Measurements from ENCODE around the gene SLBP. TPM values are rescaled to one million over a fixed set of nuclear protein-coding genes. Genes with fewer than 3 reads are reported as not detected.

Gene SLBP
- polyA plus RNA-seq, 1 experiment: 36.9 TPM

GRCh38 chr4:1666391-1666790 lies 45.7 kb downstream of the SLBP start:
- H3K4me3 ChIP-seq (ENCODE audit: low read depth, low read length): no peak overlapping the region
- POLR2A ChIA-PET: no interaction called here
- no peaks in the 10 kb centered on the region for H3K27me3 ChIP-seq (ENCODE audit: control insufficient read depth, insufficient read depth, low read length)
- no peak for DNase-seq (ENCODE audit: low read depth)
- no peaks in the 10 kb centered on the region for H3K36me3 ChIP-seq (ENCODE audit: control insufficient read depth, insufficient read depth, low read length)
- TF ChIP-seq CTCF (IDR thresholded peaks at IDR 0.05; ENCODE audit: insufficient read depth, low read depth, low read length): no peak
- CTCF ChIA-PET: no interaction called here

DNA sequence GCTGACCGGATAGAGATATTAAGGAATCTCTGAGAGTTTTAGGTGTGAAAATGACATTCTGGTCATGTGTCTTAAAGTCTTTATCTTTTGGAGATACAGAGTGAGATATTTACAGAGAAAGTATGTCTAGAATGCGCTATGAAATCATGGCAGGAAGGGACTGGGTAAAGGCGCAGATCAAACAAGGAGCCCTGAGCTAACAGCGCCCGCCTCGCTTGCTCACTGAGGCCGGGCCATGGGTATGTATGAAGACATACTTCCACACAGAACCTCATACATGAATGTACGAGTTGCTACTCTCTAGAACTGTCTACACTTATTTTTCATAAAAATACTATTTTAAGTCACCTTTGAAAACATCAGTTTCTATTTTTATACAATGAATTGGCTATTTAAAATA lies 48.0 kb downstream of the SLBP start:
- ChIA-PET POLR2A (no interaction called here), CTCF (interaction anchor here (0.8 to 2.3 kb wide), 2 partner anchors 27 to 35 kb away, joined by 3 to 6 read pairs; no protein-coding TSS in a partner anchor)
- no peaks in the 10 kb centered on the region for H3K27me3 ChIP-seq (ENCODE audit: control insufficient read depth, insufficient read depth, low read length)
- no peak overlapping the region for H3K4me3 ChIP-seq (ENCODE audit: low read depth, low read length)
- H3K36me3 ChIP-seq (ENCODE audit: control insufficient read depth, insufficient read depth, low read length): no peaks in the 10 kb centered on the region
- no peak for TF ChIP-seq CTCF (IDR thresholded peaks at IDR 0.05; ENCODE audit: insufficient read depth, low read depth, low read length)
- no peak for DNase-seq (ENCODE audit: low read depth)

DNA sequence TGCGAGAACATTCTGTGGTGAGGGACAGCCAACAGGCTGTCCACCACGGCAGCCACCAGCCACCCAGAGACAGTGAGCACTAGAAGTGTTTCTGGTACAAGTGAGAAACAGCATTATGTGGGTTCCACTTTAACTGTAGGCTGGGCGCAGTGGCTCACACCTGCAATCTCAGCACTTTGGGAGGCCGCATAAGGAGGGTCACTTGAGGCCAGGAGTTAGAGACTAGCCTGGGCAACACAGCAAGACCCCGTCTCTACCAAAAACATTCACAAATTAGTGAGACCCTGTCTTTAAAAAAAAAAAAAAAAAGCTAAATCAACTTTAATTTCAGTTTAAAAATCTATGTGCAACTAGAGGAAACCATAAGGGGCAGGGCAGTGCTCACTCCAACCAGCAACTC lies 48.6 kb downstream of the SLBP start:
- TF ChIP-seq CTCF (IDR thresholded peaks at IDR 0.05; ENCODE audit: insufficient read depth, low read depth, low read length): no peak
- POLR2A ChIA-PET: no interaction called here

GRCh38 chr4:1661695-1662094 lies 50.4 kb downstream of the SLBP start:
- POLR2A ChIA-PET: no interaction called here

More for the DNA sequence above, 48.6 kb downstream of the SLBP start:
- H3K4me3 ChIP-seq (ENCODE audit: low read depth, low read length): no peak overlapping the region
- no peak for DNase-seq (ENCODE audit: low read depth)
- CTCF ChIA-PET: interaction anchor here (0.8 to 2.3 kb wide), 4 partner anchors 19 to 34 kb away, joined by 3 to 6 read pairs (median 4); no protein-coding TSS in a partner anchor
- H3K36me3 ChIP-seq (ENCODE audit: control insufficient read depth, insufficient read depth, low read length): no peaks in the 10 kb centered on the region
- H3K27me3 ChIP-seq (ENCODE audit: control insufficient read depth, insufficient read depth, low read length): no peaks in the 10 kb centered on the region

More at GRCh38 chr4:1661695-1662094, 50.4 kb downstream of the SLBP start:
- CTCF ChIA-PET: interaction anchor here (2.3 kb wide), 1 partner anchor 32 kb away, joined by 6 read pairs; no protein-coding TSS in a partner anchor
- no peak for DNase-seq (ENCODE audit: low read depth)
- no peak overlapping the region for H3K4me3 ChIP-seq (ENCODE audit: low read depth, low read length)
- H3K27me3 ChIP-seq (ENCODE audit: control insufficient read depth, insufficient read depth, low read length): no peaks in the 10 kb centered on the region
- TF ChIP-seq CTCF (IDR thresholded peaks at IDR 0.05; ENCODE audit: insufficient read depth, low read depth, low read length): no peak
- H3K36me3 ChIP-seq (ENCODE audit: control insufficient read depth, insufficient read depth, low read length): no peaks in the 10 kb centered on the region; the same call in 1 of the 2 replicates
